GM23338 (cell line): Measurements from ENCODE around the gene APOBEC3A. TPM values are rescaled to one million over a fixed set of nuclear protein-coding genes. Genes with fewer than 3 reads are reported as not detected.

Source experiments
- ATAC-seq: fragments of 200-7000 bp; cut with Tn5 transposase; 3 replicates; pipeline ENCODE4 v1.9.1; 2020
- DNase-seq: peaks from one replicate; pipeline ENCODE4 v3.0.0-alpha.2; 2015; ENCODE audit warnings: low spot score
- H2AFZ ChIP-seq: fragments of 200-600 bp; sonication (generic); 2 replicates; pipeline ENCODE4 v1.8.0; 2016; ENCODE audit warnings: antibody characterized with exemption, mild to moderate bottlenecking, moderate library complexity
- H3F3A ChIP-seq: fragments of 200-600 bp; sonication (generic); replicated peaks from 2 replicates; pipeline ENCODE4 v1.8.0; 2017; ENCODE audit warnings: antibody characterized with exemption, mixed run types, low read depth
- H3K27ac ChIP-seq: fragments of 200-600 bp; sonication (generic); 2 replicates; pipeline ENCODE4 v1.6.1; 2016; ENCODE audit warnings: low read depth
- H3K27me3 ChIP-seq: fragments of 200-600 bp; sonication (generic); 2 replicates; pipeline ENCODE4 v1.8.0; 2016; ENCODE audit warnings: mild to moderate bottlenecking, mixed run types, moderate library complexity; ENCODE audit not compliant: insufficient read depth
- H3K36me3 ChIP-seq: fragments of 200-600 bp; sonication (generic); 2 replicates; pipeline ENCODE4 v1.8.0; 2016; ENCODE audit warnings: mild to moderate bottlenecking; ENCODE audit not compliant: insufficient read depth
- H3K4me1 ChIP-seq: fragments of 200-600 bp; sonication (generic); 2 replicates; pipeline ENCODE4 v1.8.0; 2016; ENCODE audit warnings: mild to moderate bottlenecking, moderate library complexity; ENCODE audit not compliant: insufficient read depth
- H3K4me2 ChIP-seq: fragments of 200-600 bp; sonication (generic); 2 replicates; pipeline ENCODE4 v1.7.1; 2017; ENCODE audit warnings: mixed run types
- H3K4me3 ChIP-seq: fragments of 200-600 bp; sonication (generic); 2 replicates; pipeline ENCODE4 v1.6.1; 2016; ENCODE audit warnings: mixed run types
- H3K79me2 ChIP-seq: fragments of 200-600 bp; sonication (generic); replicated peaks from 2 replicates; pipeline ENCODE4 v1.8.0; 2017; ENCODE audit warnings: mild to moderate bottlenecking; ENCODE audit not compliant: insufficient read depth
- H3K9me2 ChIP-seq: fragments of 200-600 bp; sonication (generic); 2 replicates; pipeline ENCODE4 v1.8.0; 2017; ENCODE audit not compliant: insufficient read depth
- H4K20me1 ChIP-seq: fragments of 200-600 bp; sonication (generic); replicated peaks from 2 replicates; pipeline ENCODE4 v1.8.0; 2017; ENCODE audit warnings: mild to moderate bottlenecking; ENCODE audit not compliant: insufficient read depth
- H3K27ac Mint-ChIP-seq: 2 replicates; pipeline ENCODE4 v1.8.0; 2020; ENCODE audit warnings: inconsistent platforms, mild to moderate bottlenecking, moderate library complexity, mixed read lengths
- H3K27me3 Mint-ChIP-seq: 3 replicates; pipeline ENCODE4 v1.8.0; 2022; ENCODE audit warnings: low read depth, mild to moderate bottlenecking, moderate library complexity, mixed read lengths, inconsistent platforms; ENCODE audit not compliant: insufficient read depth, poor library complexity
- H3K36me3 Mint-ChIP-seq: 3 replicates; pipeline ENCODE4 v1.8.0; 2021; ENCODE audit warnings: low read depth, mild to moderate bottlenecking, inconsistent platforms, moderate library complexity, mixed read lengths
- H3K4me1 Mint-ChIP-seq: 3 replicates; pipeline ENCODE4 v1.8.0; 2020; ENCODE audit warnings: mild to moderate bottlenecking, inconsistent platforms, mixed read lengths
- H3K4me3 Mint-ChIP-seq: 3 replicates; pipeline ENCODE4 v1.8.0; 2021; ENCODE audit warnings: moderate library complexity, mild to moderate bottlenecking, inconsistent platforms, mixed read lengths
- H3K9me3 Mint-ChIP-seq: 3 replicates; pipeline ENCODE4 v1.8.0; 2020; ENCODE audit warnings: moderate library complexity, mild to moderate bottlenecking, inconsistent platforms, mixed read lengths
- CREB1 ChIP-seq: fragments of 250-450 bp; sonication (Bioruptor Pico); IDR thresholded peaks from 2 replicates; pipeline ENCODE4 v1.5.0; 2020; ENCODE audit warnings: low read depth, mild to moderate bottlenecking, moderate library complexity
- EZH2 ChIP-seq: fragments of 200-600 bp; sonication (generic); IDR thresholded peaks from one replicate; pipeline ENCODE4 v1.8.0; 2017; ENCODE audit warnings: antibody characterized with exemption, mild to moderate bottlenecking, low read depth; ENCODE audit not compliant: unreplicated experiment
- EZH2phosphoT487 ChIP-seq: fragments of 200-600 bp; sonication (generic); IDR thresholded peaks from one replicate; pipeline ENCODE4 v1.8.1; 2018; ENCODE audit warnings: antibody characterized with exemption; ENCODE audit not compliant: unreplicated experiment
- JUNB ChIP-seq: IDR thresholded peaks from one replicate; pipeline ENCODE4 v1.6.1; 2016; ENCODE audit warnings: antibody characterized with exemption; ENCODE audit not compliant: unreplicated experiment
- NANOG ChIP-seq: IDR thresholded peaks from 2 replicates; pipeline ENCODE4 v1.6.1; 2016; ENCODE audit warnings: antibody characterized with exemption, borderline replicate concordance
- POLR2AphosphoS5 ChIP-seq: IDR thresholded peaks from 2 replicates; pipeline ENCODE4 v1.6.1; 2016; ENCODE audit warnings: antibody characterized with exemption, low read depth
- STAT1 ChIP-seq: IDR thresholded peaks from one replicate; pipeline ENCODE4 v1.6.1; 2016; ENCODE audit warnings: antibody characterized with exemption; ENCODE audit not compliant: unreplicated experiment
- ZNF114 ChIP-seq: fragments of 250-450 bp; sonication (Bioruptor Pico); IDR thresholded peaks from 2 replicates; pipeline ENCODE4 v1.5.0; 2020; ENCODE audit warnings: mild to moderate bottlenecking, moderate library complexity
- ZNF331 ChIP-seq: fragments of 250-450 bp; sonication (Bioruptor Pico); IDR thresholded peaks from 2 replicates; pipeline ENCODE4 v1.5.0; 2020; ENCODE audit warnings: low read depth, mild to moderate bottlenecking, moderate library complexity
- polyA plus RNA-seq: library from polyadenylated mRNA; unstranded; fragments of >200 nt; fragmentation: Nextera tagmentation; extraction: Ambion mirVana; gene quantifications from 2 replicates; pipeline ENCODE4 v1.2.1, GENCODE V29; 2016
- total RNA-seq: library from RNA; depleted of rRNA; stranded (reverse); fragments of >200 nt; shearing (Covaris generic); gene quantifications from 2 replicates; pipeline ENCODE4 v1.2.3, GENCODE V29; 2014
- TF ChIP-seq, protein P1 (sequence below): IDR thresholded peaks from one replicate; pipeline ENCODE4 v1.6.1; 2018; ENCODE audit warnings: antibody characterized with exemption; ENCODE audit not compliant: unreplicated experiment
- TF ChIP-seq, protein P2 (sequence below): IDR thresholded peaks from 2 replicates; pipeline ENCODE4 v1.6.1; 2016; ENCODE audit warnings: antibody characterized with exemption
- TF ChIP-seq, protein P3 (sequence below), 2 experiments: fragments of 200-600 bp in 1 of 2; sonication (generic) in 1 of 2; conservative IDR thresholded peaks; 2 replicates each; pipeline versions ENCODE4 v1.5.1 to v1.6.1; 2016 to 2017; ENCODE audit warnings: antibody characterized with exemption in 2 of 2, low read depth in 2 of 2, mild to moderate bottlenecking in 2 of 2, moderate library complexity in 1 of 2
- TF ChIP-seq, protein P4 (sequence below): fragments of 250-450 bp; sonication (Bioruptor Pico); IDR thresholded peaks from 2 replicates; pipeline ENCODE4 v1.5.0; 2020; ENCODE audit warnings: mild to moderate bottlenecking, moderate library complexity

The APOBEC3A gene
- total and polyA plus RNA-seq, 2 experiments from 2014 or later, result 0.21 TPM; not detected in 1

DNA sequence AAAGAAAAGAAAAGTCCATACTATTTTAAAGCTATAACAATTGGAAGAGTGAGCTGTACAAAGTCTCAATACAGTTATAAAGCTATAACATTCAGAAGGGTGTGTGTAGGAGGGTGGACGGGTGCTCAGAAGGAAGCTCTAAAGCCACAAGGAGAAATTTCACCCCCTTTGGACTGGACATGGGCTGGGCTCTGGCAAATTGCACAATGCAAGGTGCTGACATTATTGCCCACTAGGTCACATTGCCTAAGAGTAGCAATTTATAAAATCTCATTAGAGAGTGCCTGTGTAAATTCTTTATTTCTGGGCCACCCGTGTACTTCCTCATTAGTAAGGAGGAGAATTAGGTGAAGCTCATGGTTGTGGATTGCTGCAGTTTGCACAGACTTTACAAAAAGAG lies 5.7 kb upstream of the APOBEC3A start:
- TF ChIP-seq CREB1 (CRISPR knock-in tag) (no peak), JUNB (no peak), EZH2 (no peak), EZH2phosphoT487 (no peak), POLR2AphosphoS5 (no peak), ZNF114 (CRISPR knock-in tag) (no peak), STAT1 (no peak), ZNF331 (CRISPR knock-in tag) (no peak), NANOG (no peak)
- TF ChIP-seq, protein P1, sequence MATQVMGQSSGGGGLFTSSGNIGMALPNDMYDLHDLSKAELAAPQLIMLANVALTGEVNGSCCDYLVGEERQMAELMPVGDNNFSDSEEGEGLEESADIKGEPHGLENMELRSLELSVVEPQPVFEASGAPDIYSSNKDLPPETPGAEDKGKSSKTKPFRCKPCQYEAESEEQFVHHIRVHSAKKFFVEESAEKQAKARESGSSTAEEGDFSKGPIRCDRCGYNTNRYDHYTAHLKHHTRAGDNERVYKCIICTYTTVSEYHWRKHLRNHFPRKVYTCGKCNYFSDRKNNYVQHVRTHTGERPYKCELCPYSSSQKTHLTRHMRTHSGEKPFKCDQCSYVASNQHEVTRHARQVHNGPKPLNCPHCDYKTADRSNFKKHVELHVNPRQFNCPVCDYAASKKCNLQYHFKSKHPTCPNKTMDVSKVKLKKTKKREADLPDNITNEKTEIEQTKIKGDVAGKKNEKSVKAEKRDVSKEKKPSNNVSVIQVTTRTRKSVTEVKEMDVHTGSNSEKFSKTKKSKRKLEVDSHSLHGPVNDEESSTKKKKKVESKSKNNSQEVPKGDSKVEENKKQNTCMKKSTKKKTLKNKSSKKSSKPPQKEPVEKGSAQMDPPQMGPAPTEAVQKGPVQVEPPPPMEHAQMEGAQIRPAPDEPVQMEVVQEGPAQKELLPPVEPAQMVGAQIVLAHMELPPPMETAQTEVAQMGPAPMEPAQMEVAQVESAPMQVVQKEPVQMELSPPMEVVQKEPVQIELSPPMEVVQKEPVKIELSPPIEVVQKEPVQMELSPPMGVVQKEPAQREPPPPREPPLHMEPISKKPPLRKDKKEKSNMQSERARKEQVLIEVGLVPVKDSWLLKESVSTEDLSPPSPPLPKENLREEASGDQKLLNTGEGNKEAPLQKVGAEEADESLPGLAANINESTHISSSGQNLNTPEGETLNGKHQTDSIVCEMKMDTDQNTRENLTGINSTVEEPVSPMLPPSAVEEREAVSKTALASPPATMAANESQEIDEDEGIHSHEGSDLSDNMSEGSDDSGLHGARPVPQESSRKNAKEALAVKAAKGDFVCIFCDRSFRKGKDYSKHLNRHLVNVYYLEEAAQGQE, result no peak
- TF ChIP-seq, protein P2, sequence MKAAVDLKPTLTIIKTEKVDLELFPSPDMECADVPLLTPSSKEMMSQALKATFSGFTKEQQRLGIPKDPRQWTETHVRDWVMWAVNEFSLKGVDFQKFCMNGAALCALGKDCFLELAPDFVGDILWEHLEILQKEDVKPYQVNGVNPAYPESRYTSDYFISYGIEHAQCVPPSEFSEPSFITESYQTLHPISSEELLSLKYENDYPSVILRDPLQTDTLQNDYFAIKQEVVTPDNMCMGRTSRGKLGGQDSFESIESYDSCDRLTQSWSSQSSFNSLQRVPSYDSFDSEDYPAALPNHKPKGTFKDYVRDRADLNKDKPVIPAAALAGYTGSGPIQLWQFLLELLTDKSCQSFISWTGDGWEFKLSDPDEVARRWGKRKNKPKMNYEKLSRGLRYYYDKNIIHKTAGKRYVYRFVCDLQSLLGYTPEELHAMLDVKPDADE, result no peak
- TF ChIP-seq, protein P3, sequence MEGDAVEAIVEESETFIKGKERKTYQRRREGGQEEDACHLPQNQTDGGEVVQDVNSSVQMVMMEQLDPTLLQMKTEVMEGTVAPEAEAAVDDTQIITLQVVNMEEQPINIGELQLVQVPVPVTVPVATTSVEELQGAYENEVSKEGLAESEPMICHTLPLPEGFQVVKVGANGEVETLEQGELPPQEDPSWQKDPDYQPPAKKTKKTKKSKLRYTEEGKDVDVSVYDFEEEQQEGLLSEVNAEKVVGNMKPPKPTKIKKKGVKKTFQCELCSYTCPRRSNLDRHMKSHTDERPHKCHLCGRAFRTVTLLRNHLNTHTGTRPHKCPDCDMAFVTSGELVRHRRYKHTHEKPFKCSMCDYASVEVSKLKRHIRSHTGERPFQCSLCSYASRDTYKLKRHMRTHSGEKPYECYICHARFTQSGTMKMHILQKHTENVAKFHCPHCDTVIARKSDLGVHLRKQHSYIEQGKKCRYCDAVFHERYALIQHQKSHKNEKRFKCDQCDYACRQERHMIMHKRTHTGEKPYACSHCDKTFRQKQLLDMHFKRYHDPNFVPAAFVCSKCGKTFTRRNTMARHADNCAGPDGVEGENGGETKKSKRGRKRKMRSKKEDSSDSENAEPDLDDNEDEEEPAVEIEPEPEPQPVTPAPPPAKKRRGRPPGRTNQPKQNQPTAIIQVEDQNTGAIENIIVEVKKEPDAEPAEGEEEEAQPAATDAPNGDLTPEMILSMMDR (conservative IDR thresholded peaks at IDR 0.05; ENCODE audit: low read depth in 2 of 2), result no peak
- TF ChIP-seq, protein P4, sequence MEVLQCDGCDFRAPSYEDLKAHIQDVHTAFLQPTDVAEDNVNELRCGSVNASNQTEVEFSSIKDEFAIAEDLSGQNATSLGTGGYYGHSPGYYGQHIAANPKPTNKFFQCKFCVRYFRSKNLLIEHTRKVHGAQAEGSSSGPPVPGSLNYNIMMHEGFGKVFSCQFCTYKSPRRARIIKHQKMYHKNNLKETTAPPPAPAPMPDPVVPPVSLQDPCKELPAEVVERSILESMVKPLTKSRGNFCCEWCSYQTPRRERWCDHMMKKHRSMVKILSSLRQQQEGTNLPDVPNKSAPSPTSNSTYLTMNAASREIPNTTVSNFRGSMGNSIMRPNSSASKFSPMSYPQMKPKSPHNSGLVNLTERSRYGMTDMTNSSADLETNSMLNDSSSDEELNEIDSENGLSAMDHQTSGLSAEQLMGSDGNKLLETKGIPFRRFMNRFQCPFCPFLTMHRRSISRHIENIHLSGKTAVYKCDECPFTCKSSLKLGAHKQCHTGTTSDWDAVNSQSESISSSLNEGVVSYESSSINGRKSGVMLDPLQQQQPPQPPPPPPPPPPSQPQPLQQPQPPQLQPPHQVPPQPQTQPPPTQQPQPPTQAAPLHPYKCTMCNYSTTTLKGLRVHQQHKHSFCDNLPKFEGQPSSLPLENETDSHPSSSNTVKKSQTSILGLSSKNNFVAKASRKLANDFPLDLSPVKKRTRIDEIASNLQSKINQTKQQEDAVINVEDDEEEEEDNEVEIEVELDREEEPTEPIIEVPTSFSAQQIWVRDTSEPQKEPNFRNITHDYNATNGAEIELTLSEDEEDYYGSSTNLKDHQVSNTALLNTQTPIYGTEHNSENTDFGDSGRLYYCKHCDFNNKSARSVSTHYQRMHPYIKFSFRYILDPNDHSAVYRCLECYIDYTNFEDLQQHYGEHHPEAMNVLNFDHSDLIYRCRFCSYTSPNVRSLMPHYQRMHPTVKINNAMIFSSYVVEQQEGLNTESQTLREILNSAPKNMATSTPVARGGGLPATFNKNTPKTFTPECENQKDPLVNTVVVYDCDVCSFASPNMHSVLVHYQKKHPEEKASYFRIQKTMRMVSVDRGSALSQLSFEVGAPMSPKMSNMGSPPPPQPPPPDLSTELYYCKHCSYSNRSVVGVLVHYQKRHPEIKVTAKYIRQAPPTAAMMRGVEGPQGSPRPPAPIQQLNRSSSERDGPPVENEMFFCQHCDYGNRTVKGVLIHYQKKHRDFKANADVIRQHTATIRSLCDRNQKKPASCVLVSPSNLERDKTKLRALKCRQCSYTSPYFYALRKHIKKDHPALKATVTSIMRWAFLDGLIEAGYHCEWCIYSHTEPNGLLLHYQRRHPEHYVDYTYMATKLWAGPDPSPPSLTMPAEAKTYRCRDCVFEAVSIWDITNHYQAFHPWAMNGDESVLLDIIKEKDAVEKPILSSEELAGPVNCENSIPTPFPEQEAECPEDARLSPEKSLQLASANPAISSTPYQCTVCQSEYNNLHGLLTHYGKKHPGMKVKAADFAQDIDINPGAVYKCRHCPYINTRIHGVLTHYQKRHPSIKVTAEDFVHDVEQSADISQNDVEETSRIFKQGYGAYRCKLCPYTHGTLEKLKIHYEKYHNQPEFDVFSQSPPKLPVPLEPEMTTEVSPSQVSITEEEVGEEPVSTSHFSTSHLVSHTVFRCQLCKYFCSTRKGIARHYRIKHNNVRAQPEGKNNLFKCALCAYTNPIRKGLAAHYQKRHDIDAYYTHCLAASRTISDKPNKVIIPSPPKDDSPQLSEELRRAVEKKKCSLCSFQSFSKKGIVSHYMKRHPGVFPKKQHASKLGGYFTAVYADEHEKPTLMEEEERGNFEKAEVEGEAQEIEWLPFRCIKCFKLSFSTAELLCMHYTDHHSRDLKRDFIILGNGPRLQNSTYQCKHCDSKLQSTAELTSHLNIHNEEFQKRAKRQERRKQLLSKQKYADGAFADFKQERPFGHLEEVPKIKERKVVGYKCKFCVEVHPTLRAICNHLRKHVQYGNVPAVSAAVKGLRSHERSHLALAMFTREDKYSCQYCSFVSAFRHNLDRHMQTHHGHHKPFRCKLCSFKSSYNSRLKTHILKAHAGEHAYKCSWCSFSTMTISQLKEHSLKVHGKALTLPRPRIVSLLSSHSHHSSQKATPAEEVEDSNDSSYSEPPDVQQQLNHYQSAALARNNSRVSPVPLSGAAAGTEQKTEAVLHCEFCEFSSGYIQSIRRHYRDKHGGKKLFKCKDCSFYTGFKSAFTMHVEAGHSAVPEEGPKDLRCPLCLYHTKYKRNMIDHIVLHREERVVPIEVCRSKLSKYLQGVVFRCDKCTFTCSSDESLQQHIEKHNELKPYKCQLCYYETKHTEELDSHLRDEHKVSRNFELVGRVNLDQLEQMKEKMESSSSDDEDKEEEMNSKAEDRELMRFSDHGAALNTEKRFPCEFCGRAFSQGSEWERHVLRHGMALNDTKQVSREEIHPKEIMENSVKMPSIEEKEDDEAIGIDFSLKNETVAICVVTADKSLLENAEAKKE (CRISPR knock-in tag), result no peak
- no peaks in the 10 kb centered on the region for H3F3A ChIP-seq
- no peak overlapping the region for H3K4me3 ChIP-seq
- Mint-ChIP-seq H3K27me3 (peaks cover 6% of the 10 kb centered on the region), H3K4me1 (peaks cover 4% of the 10 kb centered on the region), H3K9me3 (no peaks in the 10 kb centered on the region), H3K4me3 (no peak overlapping the region), H3K36me3 (no peaks in the 10 kb centered on the region), H3K27ac (no peak overlapping the region)
- H3K4me2 ChIP-seq, result no peak overlapping the region
- DNase-seq (no peak), ATAC-seq (no peak)
- H2AFZ ChIP-seq, result no peak overlapping the region
- H3K27ac ChIP-seq, result no peak overlapping the region
- no peaks in the 10 kb centered on the region for H3K36me3 ChIP-seq
- H4K20me1 ChIP-seq, result no peaks in the 10 kb centered on the region
- H3K79me2 ChIP-seq, result no peaks in the 10 kb centered on the region
- H3K9me2 ChIP-seq, result no peaks in the 10 kb centered on the region
- no peaks in the 10 kb centered on the region; the same call in 1 of the 2 replicates for H3K4me1 ChIP-seq
- no peaks in the 10 kb centered on the region for H3K27me3 ChIP-seq
